Fibroblast of pulmonary artery (primary cell): Measurements from ENCODE around the gene TEX22.

ENCODE experiments used
- DNase-seq: peaks from one replicate; pipeline ENCODE4 v3.0.0-alpha.2; 2010; ENCODE audit warnings: low read depth
- H3K4me3 ChIP-seq: replicated peaks from 2 replicates; pipeline ENCODE4 v1.5.1; 2011; ENCODE audit warnings: low read depth, mild to moderate bottlenecking, control low read depth, low read length, moderate library complexity
- CTCF ChIP-seq: IDR thresholded peaks from 2 replicates; pipeline ENCODE4 v1.5.1; 2011; ENCODE audit warnings: mild to moderate bottlenecking, control low read depth, low read length, inconsistent platforms; ENCODE audit errors: missing control alignments

TEX22 gene

GRCh38 chr14:105385322-105385637, 13.1 kb upstream of the TEX22 start:
- no peak overlapping the region for H3K4me3 ChIP-seq
- TF ChIP-seq CTCF: no peak
- DNase-seq: no peak

- TF ChIP-seq CTCF: no peak
- no peak for DNase-seq
- no peak overlapping the region for H3K4me3 ChIP-seq
Observed at GRCh38 chr14:105385698-105386365, 12.5 kb upstream of the TEX22 start.

GRCh38 chr14:105386581-105387529, 11.5 kb upstream of the TEX22 start:
- no peak for DNase-seq

GRCh38 chr14:105387530-105387922, 10.8 kb upstream of the TEX22 start:
- DNase-seq: no peak
- no peak overlapping the region for H3K4me3 ChIP-seq
- no peak for TF ChIP-seq CTCF

More at GRCh38 chr14:105386581-105387529, 11.5 kb upstream of the TEX22 start:
- TF ChIP-seq CTCF: no peak
- H3K4me3 ChIP-seq: no peak overlapping the region

- DNase-seq: no peak
- TF ChIP-seq CTCF: no peak
- H3K4me3 ChIP-seq: no peak overlapping the region
Observed at GRCh38 chr14:105388110-105388951, 10.0 kb upstream of the TEX22 start.

- DNase-seq: no peak
- no peak for TF ChIP-seq CTCF
- H3K4me3 ChIP-seq: no peak overlapping the region
Observed at GRCh38 chr14:105388976-105389375, 9.4 kb upstream of the TEX22 start.
